GM12891 (cell line): ENCODE data around the gene FOXL3.

Source experiments
- POLR2A ChIP-seq: IDR thresholded peaks from 2 replicates; pipeline ENCODE4 v1.6.1; 2011; ENCODE audit warnings: low read depth, low read length, control low read depth
- POLR2AphosphoS5 ChIP-seq: IDR thresholded peaks from 2 replicates; pipeline ENCODE4 v1.6.1; 2011; ENCODE audit warnings: low read depth, low read length, control low read depth
- TAF1 ChIP-seq: IDR thresholded peaks from 2 replicates; pipeline ENCODE4 v1.6.1; 2011; ENCODE audit warnings: low read depth, low read length, control low read depth

- TF ChIP-seq POLR2AphosphoS5 (no peak), POLR2A (no peak), TAF1 (no peak)
Observed at GRCh38 chr7:266851-267840, 22.8 kb upstream of the FOXL3 start.
